Bronchial epithelial cell (primary cell): ENCODE data around the gene MSH5. TPM values are rescaled to one million over a fixed set of nuclear protein-coding genes. Genes with fewer than 3 reads are reported as not detected.

Experiments used
- DNase-seq: peaks from one replicate; pipeline ENCODE4 v3.0.0-alpha.2; 2010; ENCODE audit warnings: low read depth
- FAIRE-seq: peaks from 2 replicates; lab custom pipeline; 2011; peaks lifted over from hg19 to GRCh38; lab: Jason Lieb, UNC
- H3K27me3 ChIP-seq: 2 replicates; pipeline ENCODE4 v1.5.1; 2011; ENCODE audit warnings: low read length; ENCODE audit not compliant: control insufficient read depth, insufficient read depth
- H3K36me3 ChIP-seq: 2 replicates; pipeline ENCODE4 v1.5.1; 2011; ENCODE audit warnings: low read length; ENCODE audit not compliant: control insufficient read depth, insufficient read depth
- H3K4me3 ChIP-seq: 2 replicates; pipeline ENCODE4 v1.5.1; 2011; ENCODE audit warnings: mild to moderate bottlenecking, low read depth, low read length, control low read depth
- CTCF ChIP-seq: IDR thresholded peaks from 2 replicates; pipeline ENCODE4 v1.5.1; 2011; ENCODE audit warnings: mild to moderate bottlenecking, moderate library complexity, low read length, control low read depth, inconsistent platforms; ENCODE audit not compliant: insufficient read depth, severe bottlenecking
- total RNA-seq: library from RNA; depleted of rRNA; stranded (reverse); fragments of >200 nt; gene quantifications from 2 replicates; pipeline ENCODE4 v1.2.1, GENCODE V29; 2014

Gene MSH5
- total RNA-seq, 1 donor from 2014 or later, result 3.4 TPM

DNA sequence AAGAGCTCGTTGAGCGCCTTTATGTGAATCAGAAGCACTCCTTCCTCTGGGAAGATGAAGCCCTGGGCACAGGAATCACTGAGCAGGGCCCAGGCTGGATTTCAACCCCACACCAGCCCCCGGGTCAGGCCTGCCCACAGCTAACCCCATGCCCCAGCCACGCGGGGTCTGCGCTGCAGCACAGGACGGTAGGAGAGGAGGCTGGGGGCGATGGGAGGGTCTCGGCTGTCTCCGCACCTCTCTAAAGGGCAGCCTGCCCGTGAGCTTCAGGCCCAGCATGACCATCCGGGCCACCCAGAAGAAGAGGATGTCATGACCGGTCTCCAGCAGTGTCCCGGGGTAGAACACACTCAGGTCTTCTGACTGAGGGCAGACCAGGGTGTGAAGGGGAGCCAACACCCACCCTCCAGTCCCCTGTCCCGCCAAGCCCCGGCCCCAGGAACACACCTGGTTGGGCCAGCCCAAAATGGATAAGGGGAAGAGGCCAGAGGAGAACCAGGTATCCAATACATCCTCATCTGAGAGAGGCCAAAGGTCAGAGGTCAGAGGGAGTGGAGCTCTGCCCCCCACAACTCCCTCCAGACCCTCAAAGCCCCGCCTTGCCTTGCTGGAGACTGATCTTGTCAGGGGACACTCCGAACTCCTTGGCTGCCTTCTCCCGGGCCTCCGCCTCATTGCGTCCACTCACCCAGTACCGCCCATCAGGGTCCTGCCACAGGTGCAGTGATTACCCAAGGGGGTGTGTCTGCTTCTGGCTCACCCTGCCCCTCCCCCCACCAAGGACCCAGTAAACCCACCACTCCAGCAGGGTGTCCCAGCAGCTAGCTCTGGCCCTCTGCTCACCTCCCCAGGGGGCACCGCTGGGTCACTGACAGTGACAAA lies 41.7 kb downstream of the MSH5 start:
- no peak for TF ChIP-seq CTCF
- FAIRE-seq (no peak), DNase-seq (no peak)
- H3K4me3 ChIP-seq, result no peak overlapping the region
- peaks cover 48% of the 10 kb centered on the region for H3K36me3 ChIP-seq
- H3K27me3 ChIP-seq, result no peaks in the 10 kb centered on the region

- FAIRE-seq, result no peak
- Histone ChIP-seq H3K36me3 (peaks cover 48% of the 10 kb centered on the region), H3K27me3 (no peaks in the 10 kb centered on the region), H3K4me3 (no peak overlapping the region)
- no peak for TF ChIP-seq CTCF
- DNase-seq, result no peak
Measured at GRCh38 chr6:31782126-31782855, 42.5 kb downstream of the MSH5 start.

GRCh38 chr6:31784098-31784925 lies 44.5 kb downstream of the MSH5 start:
- no peaks in the 10 kb centered on the region for H3K27me3 ChIP-seq
- FAIRE-seq (no peak), DNase-seq (no peak)
- TF ChIP-seq CTCF, result no peak
- H3K4me3 ChIP-seq, result no peak overlapping the region
- peaks cover 44% of the 10 kb centered on the region for H3K36me3 ChIP-seq

DNA sequence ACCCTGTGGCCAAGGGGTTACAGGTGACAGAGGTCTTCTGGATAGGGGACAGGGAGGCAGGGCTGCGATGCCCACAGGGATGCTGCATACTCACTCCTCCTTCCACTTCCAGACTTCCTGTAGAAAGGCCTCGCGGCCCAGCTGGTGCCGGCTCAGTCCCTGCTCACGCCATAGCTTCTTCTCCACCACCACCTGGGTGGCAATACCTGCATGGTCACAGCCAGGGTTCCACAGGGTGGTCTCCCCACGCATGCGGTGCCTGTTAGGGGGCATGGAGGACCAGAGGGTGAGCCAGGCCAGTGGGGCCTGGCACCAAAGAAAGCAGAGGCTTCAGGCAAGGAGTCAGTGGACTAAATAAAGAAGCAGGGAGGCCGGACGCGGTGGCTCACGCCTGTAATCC lies 45.7 kb downstream of the MSH5 start:
- Histone ChIP-seq H3K36me3 (peaks cover 40% of the 10 kb centered on the region), H3K4me3 (no peak overlapping the region), H3K27me3 (no peaks in the 10 kb centered on the region)
- DNase-seq (no peak), FAIRE-seq (no peak)
- TF ChIP-seq CTCF, result no peak

DNA sequence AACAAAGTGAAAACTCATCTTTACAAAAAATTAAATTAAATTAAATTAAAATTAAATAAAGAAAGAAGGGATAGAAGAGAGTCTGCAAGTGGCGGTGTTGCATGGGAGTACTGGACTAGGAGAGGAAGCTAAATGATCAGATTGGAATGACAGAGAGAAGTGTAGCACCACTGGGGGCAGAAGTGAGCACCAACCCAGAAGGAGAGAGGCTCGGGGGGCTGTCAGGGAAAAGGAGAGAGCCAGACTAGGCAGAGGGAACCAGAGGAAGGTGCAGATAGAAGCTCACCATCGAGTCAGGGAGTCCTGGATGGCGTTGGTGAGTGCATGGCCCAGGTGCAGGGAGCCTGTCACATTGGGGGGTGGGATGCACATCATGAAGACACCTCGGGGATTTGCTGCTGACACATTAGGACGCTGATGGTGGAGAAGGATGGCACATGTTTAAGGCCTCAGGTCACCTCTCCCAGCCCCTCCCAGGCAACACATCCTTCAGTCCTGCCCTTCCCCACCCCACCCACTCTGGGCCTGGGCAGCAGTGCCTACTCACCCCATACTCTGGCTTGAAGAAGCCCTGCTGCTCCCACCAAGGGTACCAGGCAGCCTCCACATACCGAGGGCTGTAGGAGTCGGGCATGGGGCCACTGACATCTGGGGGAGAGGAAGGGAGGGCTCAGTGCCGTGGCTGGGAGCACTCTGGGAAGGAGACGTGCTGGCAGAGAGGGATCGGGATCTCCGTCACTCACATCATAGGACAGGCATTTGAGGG lies 51.7 kb downstream of the MSH5 start:
- TF ChIP-seq CTCF, result peak; percentile 61
- H3K36me3 ChIP-seq, result peaks cover 16% of the 10 kb centered on the region
- H3K4me3 ChIP-seq, result no peak overlapping the region
- FAIRE-seq (no peak), DNase-seq (no peak)
- no peaks in the 10 kb centered on the region for H3K27me3 ChIP-seq
